PFSK-1 (cell line): ENCODE measurements around the gene MFF.

Source experiments
- POLR2AphosphoS5 ChIP-seq: IDR thresholded peaks from 2 replicates; pipeline ENCODE4 v1.6.1; 2012; ENCODE audit warnings: low read depth, mild to moderate bottlenecking, control low read depth, low read length, moderate library complexity
- REST ChIP-seq, 2 experiments: IDR thresholded peaks; 2 replicates each; pipeline versions ENCODE4 v1.6.1 to v1.8.0; 2011 to 2012; ENCODE audit warnings: low read depth in 2 of 2, low read length in 2 of 2, control low read depth in 1 of 2, inconsistent platforms in 1 of 2, mild to moderate bottlenecking in 1 of 2, moderate library complexity in 1 of 2; ENCODE audit not compliant: insufficient read depth in 1 of 2
- SIN3A ChIP-seq: IDR thresholded peaks from 2 replicates; pipeline ENCODE4 v1.6.1; 2012; ENCODE audit warnings: mild to moderate bottlenecking, low read length, moderate library complexity, borderline replicate concordance; ENCODE audit not compliant: insufficient read depth
- TAF1 ChIP-seq: IDR thresholded peaks from 2 replicates; pipeline ENCODE4 v1.6.1; 2012; ENCODE audit warnings: low read length, control low read depth, borderline replicate concordance; ENCODE audit not compliant: insufficient read depth

- TF ChIP-seq SIN3A (no peak), REST (IDR thresholded peaks at IDR 0.05; ENCODE audit: insufficient read depth in 1 of 2, low read depth in 2 of 2, low read length in 2 of 2) (no peak), POLR2AphosphoS5 (no peak), TAF1 (no peak)
These were observed 1.7 kb downstream of the MFF start for GRCh38 chr2:227326783-227327182.
